WTC11 (cell line): ENCODE results near the gene CLRN3.

Source experiments
- CTCF ChIP-seq: fragments of 200-600 bp; IDR thresholded peaks from 2 replicates; pipeline ENCODE4 v1.8.0; 2022; ENCODE audit warnings: antibody characterized with exemption
- GABPB1 ChIP-seq: sonication (generic); formaldehyde crosslinking; IDR thresholded peaks from 2 replicates; pipeline ENCODE4 v1.8.1; 2023; ENCODE audit warnings: mild to moderate bottlenecking, missing genetic modification reagents
- HMGXB4 ChIP-seq: sonication (generic); formaldehyde crosslinking; IDR thresholded peaks from 2 replicates; pipeline ENCODE4 v1.8.1; 2023; ENCODE audit warnings: mild to moderate bottlenecking, moderate library complexity, missing genetic modification reagents
- TEAD1 ChIP-seq: sonication (generic); formaldehyde crosslinking; IDR thresholded peaks from 2 replicates; pipeline ENCODE4 v1.8.0; 2022; ENCODE audit warnings: mild to moderate bottlenecking, missing genetic modification reagents
- USF2 ChIP-seq: sonication (generic); formaldehyde crosslinking; IDR thresholded peaks from 2 replicates; pipeline ENCODE4 v1.8.1; 2023; ENCODE audit warnings: mild to moderate bottlenecking, missing genetic modification reagents, moderate library complexity

GRCh38 chr10:127853868-127854768 is 38.6 kb downstream of the CLRN3 start:
- peak; percentile 83 for TF ChIP-seq CTCF
- no peak for TF ChIP-seq GABPB1 (CRISPR knock-in tag)
- TF ChIP-seq HMGXB4 (CRISPR knock-in tag) = peak; percentile 27; the same call in 1 of the 2 replicates
- TF ChIP-seq TEAD1 (CRISPR knock-in tag) = no peak
- TF ChIP-seq USF2 = no peak
